Measurements from ENCODE around the gene ANKRD52. TPM values are rescaled to one million over a fixed set of nuclear protein-coding genes. Genes with fewer than 3 reads are reported as not detected.

Gene ANKRD52
- total RNA-seq, 1 experiment from 2014 or later: 46.3 TPM

- CTCF ChIA-PET: interaction anchor here (1.7 kb wide), 1 partner anchor 30 kb away, joined by 4 read pairs; no protein-coding TSS in a partner anchor
- no peak overlapping the region for H3K27ac Mint-ChIP-seq (ENCODE audit: low read depth, unreplicated experiment)
Observed at GRCh38 chr12:56260921-56261320, 2.7 kb upstream of the ANKRD52 start.

DNA sequence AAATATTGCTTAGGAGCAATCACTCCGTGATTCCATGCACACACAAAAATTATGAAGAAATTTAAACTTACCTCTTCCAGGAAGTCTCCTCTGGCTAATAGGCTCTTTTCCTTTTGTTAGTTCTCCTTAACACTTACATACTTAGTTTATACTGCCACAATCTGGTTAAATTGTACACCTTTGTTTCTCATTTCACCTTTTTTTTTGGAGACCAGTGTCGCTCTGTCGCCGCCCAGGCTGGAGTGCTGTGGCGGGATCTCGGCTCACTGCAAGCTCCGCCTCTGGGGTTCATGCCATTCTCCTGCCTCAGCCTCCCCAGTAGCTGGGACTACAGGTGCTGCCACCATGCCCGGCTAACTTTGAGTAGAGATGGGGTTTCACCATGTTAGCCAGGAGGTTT, 2.2 kb upstream of the ANKRD52 start:
- no peaks in the 10 kb centered on the region for H3K9me3 Mint-ChIP-seq (ENCODE audit: unreplicated experiment)
- no peaks in the 10 kb centered on the region for H3K27me3 Mint-ChIP-seq (ENCODE audit: insufficient read depth, unreplicated experiment)
- POLR2A ChIA-PET: interaction anchor here (0.6 to 3.1 kb wide), 4 partner anchors 31 to 132 kb away, joined by 3 to 15 read pairs (median 13); partner anchors contain the start of genes CNPY2, ESYT1 and RNF41
- no peak for TF ChIP-seq CTCF (IDR thresholded peaks at IDR 0.05; ENCODE audit: unreplicated experiment)
- no peak overlapping the region for H3K27ac Mint-ChIP-seq (ENCODE audit: low read depth, unreplicated experiment)
- no TSS peak for BruUV-seq (replicated peaks)
- intact Hi-C loops (cut with micrococcal nuclease): no loop called here
- H3K4me1 Mint-ChIP-seq (ENCODE audit: insufficient read depth, unreplicated experiment): peaks cover 29% of the 10 kb centered on the region
- DNase-seq (ENCODE audit: unreplicated experiment): no peak
- H3K36me3 Mint-ChIP-seq (ENCODE audit: insufficient read depth, unreplicated experiment): peaks cover 11% of the 10 kb centered on the region
- H3K4me3 Mint-ChIP-seq (ENCODE audit: unreplicated experiment): no peak overlapping the region
- CTCF ChIA-PET: interaction anchor here (1.7 kb wide), 1 partner anchor 31 kb away, joined by 4 read pairs; no protein-coding TSS in a partner anchor

More at GRCh38 chr12:56260921-56261320, 2.7 kb upstream of the ANKRD52 start:
- Mint-ChIP-seq H3K36me3 (ENCODE audit: insufficient read depth, unreplicated experiment) (peaks cover 8% of the 10 kb centered on the region), H3K27me3 (ENCODE audit: insufficient read depth, unreplicated experiment) (no peaks in the 10 kb centered on the region), H3K4me1 (ENCODE audit: insufficient read depth, unreplicated experiment) (peaks cover 28% of the 10 kb centered on the region), H3K4me3 (ENCODE audit: unreplicated experiment) (no peak overlapping the region), H3K9me3 (ENCODE audit: unreplicated experiment) (no peaks in the 10 kb centered on the region)
- POLR2A ChIA-PET: interaction anchor here (0.6 to 3.1 kb wide), 7 partner anchors 30 to 133 kb away, joined by 3 to 15 read pairs (median 11); partner anchors contain the start of genes CNPY2, ESYT1 and RNF41
- no TSS peak for BruUV-seq (replicated peaks)
- no peak for DNase-seq (ENCODE audit: unreplicated experiment)
- intact Hi-C loops (cut with micrococcal nuclease): no loop called here
- TF ChIP-seq CTCF (IDR thresholded peaks at IDR 0.05; ENCODE audit: unreplicated experiment): no peak

- intact Hi-C loops (cut with micrococcal nuclease): loop anchor here (1.0 kb wide), 1 partner anchor 140 kb away; no protein-coding TSS in a partner anchor
- no peaks in the 10 kb centered on the region for H3K9me3 Mint-ChIP-seq (ENCODE audit: unreplicated experiment)
- peak overlapping the region; percentile 71 for H3K27ac Mint-ChIP-seq (ENCODE audit: low read depth, unreplicated experiment)
- H3K27me3 Mint-ChIP-seq (ENCODE audit: insufficient read depth, unreplicated experiment): no peaks in the 10 kb centered on the region
- no peak for DNase-seq (ENCODE audit: unreplicated experiment)
- TF ChIP-seq CTCF (IDR thresholded peaks at IDR 0.05; ENCODE audit: unreplicated experiment): no peak
- BruUV-seq (replicated peaks): no TSS peak
- POLR2A ChIA-PET: interaction anchor here (1.6 to 3.8 kb wide), 5 partner anchors 8 to 140 kb away, joined by 10 to 28 read pairs (median 14); partner anchors contain the start of genes CNPY2, COQ10A, CS and NABP2
- CTCF ChIA-PET: interaction anchor here (0.7 to 3.5 kb wide), 15 partner anchors 16 to 141 kb away, joined by 3 to 24 read pairs (median 4); partner anchors contain the start of genes CS, RNF41, RPL41 and SMARCC2
- H3K36me3 Mint-ChIP-seq (ENCODE audit: insufficient read depth, unreplicated experiment): peaks cover 23% of the 10 kb centered on the region
- H3K4me3 Mint-ChIP-seq (ENCODE audit: unreplicated experiment): peak overlapping the region; percentile 84
- H3K4me1 Mint-ChIP-seq (ENCODE audit: insufficient read depth, unreplicated experiment): peaks cover 29% of the 10 kb centered on the region
Observed at GRCh38 chr12:56258820-56259183, 618 bp upstream of the ANKRD52 start.

- H3K27me3 Mint-ChIP-seq (ENCODE audit: insufficient read depth, unreplicated experiment): no peaks in the 10 kb centered on the region
- no peaks in the 10 kb centered on the region for H3K9me3 Mint-ChIP-seq (ENCODE audit: unreplicated experiment)
- peaks cover 29% of the 10 kb centered on the region for H3K4me1 Mint-ChIP-seq (ENCODE audit: insufficient read depth, unreplicated experiment)
- peak overlapping the region; percentile 84 for H3K4me3 Mint-ChIP-seq (ENCODE audit: unreplicated experiment)
- peak; percentile 56 for DNase-seq (ENCODE audit: unreplicated experiment)
- intact Hi-C loops (cut with micrococcal nuclease): loop anchor here (1.0 to 2.0 kb wide), 2 partner anchors 67 to 138 kb away; no protein-coding TSS in a partner anchor
- TSS peak; percentile 19 for BruUV-seq (replicated peaks)
- ChIA-PET POLR2A (interaction anchor here (0.6 to 3.8 kb wide), 11 partner anchors 9 to 139 kb away, joined by 3 to 28 read pairs (median 4); partner anchors contain the start of genes CNPY2, COQ10A, CS and ESYT1), CTCF (interaction anchor here (0.6 to 3.5 kb wide), 27 partner anchors 8 to 208 kb away, joined by 3 to 24 read pairs (median 4); partner anchors contain the start of genes COQ10A, CS, RNF41 and RPL41)
- peaks cover 35% of the 10 kb centered on the region for H3K36me3 Mint-ChIP-seq (ENCODE audit: insufficient read depth, unreplicated experiment)
- no peak for TF ChIP-seq CTCF (IDR thresholded peaks at IDR 0.05; ENCODE audit: unreplicated experiment)
- H3K27ac Mint-ChIP-seq (ENCODE audit: low read depth, unreplicated experiment): peak overlapping the region; percentile 70
Observed at GRCh38 chr12:56257491-56258067, 605 bp downstream of the ANKRD52 start.

Data from MCF 10A (cell line).